NCI-H1417 treated with DMSO at 0.1 percent for 48 hours (cell line): ENCODE measurements around the gene SLC25A28.
"Not testable (repeated sequence)": the region's sequence is repeated elsewhere in the genome, so short reads cannot be mapped to it uniquely, and the experiment has no call there.

Experiments
- DNase-seq: peaks from one replicate; lab custom pipeline; 2025; lab: John Stamatoyannopoulos, UW

Gene SLC25A28

GRCh38 chr10:99628923-99629624, 8.8 kb upstream of the SLC25A28 start:
- no peak for DNase-seq

- not testable (repeated sequence) for DNase-seq
Observed at GRCh38 chr10:99625124-99625523, 4.9 kb upstream of the SLC25A28 start.

- DNase-seq = no peak
Observed at GRCh38 chr10:99623919-99624318, 3.7 kb upstream of the SLC25A28 start.

- DNase-seq = no peak
Observed at GRCh38 chr10:99621454-99622251, 1.4 kb upstream of the SLC25A28 start.

- DNase-seq = peak; percentile 21
Observed at GRCh38 chr10:99620711-99621453, 643 bp upstream of the SLC25A28 start.

GRCh38 chr10:99619090-99619800, 994 bp downstream of the SLC25A28 start:
- DNase-seq = no peak

GRCh38 chr10:99617696-99618095, 2.5 kb downstream of the SLC25A28 start:
- no peak for DNase-seq

GRCh38 chr10:99615426-99615825, 4.8 kb downstream of the SLC25A28 start:
- DNase-seq = no peak

GRCh38 chr10:99612167-99612831, 7.9 kb downstream of the SLC25A28 start:
- DNase-seq = no peak

GRCh38 chr10:99611326-99611725, 8.9 kb downstream of the SLC25A28 start:
- no peak for DNase-seq

GRCh38 chr10:99610221-99610620, 10.0 kb downstream of the SLC25A28 start:
- no peak for DNase-seq

- no peak for DNase-seq
Observed at GRCh38 chr10:99609186-99609585, 11.1 kb downstream of the SLC25A28 start.

- no peak for DNase-seq
Observed at GRCh38 chr10:99605351-99605750, 14.9 kb downstream of the SLC25A28 start.

GRCh38 chr10:99604862-99605261, 15.4 kb downstream of the SLC25A28 start:
- no peak for DNase-seq

- no peak for DNase-seq
Observed at GRCh38 chr10:99598781-99599509, 21.3 kb downstream of the SLC25A28 start.

- no peak for DNase-seq
Observed at GRCh38 chr10:99598011-99598410, 22.2 kb downstream of the SLC25A28 start.

GRCh38 chr10:99596708-99597107, 23.5 kb downstream of the SLC25A28 start:
- not testable (repeated sequence) for DNase-seq

- DNase-seq = no peak
Observed at GRCh38 chr10:99595770-99596465, 24.3 kb downstream of the SLC25A28 start.

- no peak for DNase-seq
Observed at GRCh38 chr10:99595236-99595635, 25.0 kb downstream of the SLC25A28 start.

GRCh38 chr10:99593312-99593711, 26.9 kb downstream of the SLC25A28 start:
- DNase-seq = no peak
